NCI-H1930 (cell line): ENCODE measurements around the gene ABHD10.
A peak's percentile ranks its signal among the peaks of the same experiment; 100 is the strongest.

ENCODE experiments used
- DNase-seq, 2 experiments: peaks; one replicate each; lab custom pipeline; 2025; lab: John Stamatoyannopoulos, UW

Gene ABHD10

DNA sequence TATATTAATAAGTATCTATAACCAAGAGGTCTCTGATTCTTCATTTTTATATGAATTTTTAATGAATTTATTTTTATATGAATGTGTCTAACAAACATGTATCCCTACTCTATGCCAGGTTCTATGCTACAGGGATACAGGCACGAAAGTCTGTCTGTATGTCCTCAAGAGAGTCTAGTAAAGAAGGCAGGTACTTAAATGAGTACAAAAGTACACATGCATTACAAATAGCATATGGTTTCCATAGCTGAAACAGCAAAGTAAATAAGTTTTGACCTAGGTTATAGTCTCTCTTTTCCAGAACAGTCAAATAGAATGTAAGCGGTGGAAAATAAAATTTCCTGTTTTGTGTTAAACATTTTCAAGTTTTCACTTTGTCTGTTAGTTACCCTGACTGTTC is 13.3 kb upstream of the ABHD10 start:
- no peak for DNase-seq

DNA sequence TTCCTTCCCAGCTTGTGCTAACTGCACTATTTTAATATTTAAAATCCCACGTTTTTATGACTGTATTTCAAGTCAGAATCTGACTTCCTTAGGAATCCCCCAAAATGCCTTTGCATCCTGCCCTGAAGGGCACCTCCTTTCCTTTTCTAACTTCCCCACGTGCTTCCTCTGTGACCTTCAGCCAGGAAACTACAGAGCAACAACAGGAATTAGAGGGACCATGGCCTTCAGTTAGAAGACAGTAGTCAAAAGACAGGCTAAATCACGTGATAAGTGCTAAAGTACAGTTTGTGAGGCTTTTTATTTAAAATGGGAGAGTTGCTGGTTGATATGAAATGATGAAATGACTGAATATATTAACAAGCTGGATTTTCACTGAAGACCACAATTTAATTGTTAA is 11.8 kb upstream of the ABHD10 start:
- DNase-seq: no peak

DNA sequence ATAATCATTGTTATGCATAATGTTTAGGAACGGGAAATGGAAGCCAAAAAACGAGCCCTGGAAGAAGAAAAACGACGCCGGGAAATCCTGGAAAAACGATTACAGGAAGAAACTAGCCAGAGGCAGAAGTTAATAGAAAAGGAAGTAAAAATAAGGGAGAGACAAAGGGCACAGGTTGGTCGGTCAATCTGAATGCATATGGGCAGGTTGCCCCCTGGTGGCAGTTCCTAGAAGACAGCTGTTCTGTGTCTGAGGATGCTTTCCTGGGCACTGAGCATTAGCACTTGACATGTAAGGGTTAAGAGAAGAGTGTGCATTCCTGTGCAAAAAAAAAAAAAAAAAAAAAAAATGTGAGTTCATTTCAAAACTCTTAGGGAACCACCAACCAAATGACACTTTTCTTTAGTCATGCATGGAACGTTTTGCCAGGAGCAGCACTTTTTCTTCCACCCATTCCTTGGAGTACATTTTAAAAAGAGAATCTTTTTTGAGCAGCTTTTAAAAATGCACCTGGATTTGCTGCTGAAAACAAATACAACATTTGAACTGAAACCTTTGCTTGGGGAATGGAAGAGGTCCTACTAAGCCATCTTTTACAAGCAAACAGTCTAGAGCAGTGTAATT is 11.1 kb upstream of the ABHD10 start:
- DNase-seq: peak; percentile 49 to 77

DNA sequence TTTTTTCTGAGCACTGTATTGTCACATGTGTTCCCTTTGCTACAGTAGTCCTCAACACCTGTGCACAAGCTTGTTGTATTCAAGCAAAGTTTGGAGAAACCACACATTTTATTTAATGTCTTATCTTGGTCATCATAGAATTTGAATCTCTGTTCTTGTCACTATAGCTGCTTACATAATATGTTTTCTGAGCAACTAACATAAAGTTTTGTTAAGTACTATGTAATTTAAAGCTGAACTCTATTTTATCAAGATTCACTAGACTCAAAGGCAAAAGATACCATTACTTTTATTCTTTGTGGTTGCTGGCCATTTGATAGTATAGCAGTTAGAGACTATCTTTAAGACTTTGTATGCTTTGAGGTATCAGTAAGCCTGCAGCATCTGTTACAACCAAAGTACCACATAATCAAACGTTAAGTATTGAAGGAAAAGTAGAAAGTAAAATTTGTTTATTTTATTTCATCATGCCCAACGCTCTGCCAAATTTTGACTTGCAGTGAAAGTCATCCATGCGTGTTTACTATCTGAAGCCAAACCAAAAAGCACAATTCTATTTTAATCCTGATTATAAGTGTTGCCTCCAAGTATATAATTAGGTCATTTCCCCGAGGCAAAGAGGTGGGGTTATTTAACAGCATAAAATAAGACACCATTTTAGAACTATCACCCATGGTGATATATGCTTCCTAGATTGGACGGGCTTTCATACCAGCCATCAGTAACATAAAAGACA is 10.3 kb upstream of the ABHD10 start:
- DNase-seq: no peak

DNA sequence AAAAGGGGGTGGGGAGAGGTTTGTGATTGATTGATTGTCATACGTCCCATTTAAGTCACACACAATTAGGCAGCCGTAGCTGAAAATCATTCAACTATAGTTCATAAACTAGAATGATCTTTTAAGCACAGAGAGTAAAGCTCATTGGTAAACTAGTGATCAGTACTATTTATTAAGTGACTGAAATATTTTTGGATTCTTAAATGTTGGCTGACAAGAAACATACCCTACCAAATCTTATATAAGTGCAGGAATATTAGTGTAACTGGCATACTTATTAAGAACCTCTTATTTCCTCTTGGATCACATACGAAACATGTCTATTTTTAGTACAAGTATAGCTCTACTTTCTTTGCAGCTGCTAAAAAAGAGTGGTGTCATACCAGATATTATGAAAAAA is 8.4 kb upstream of the ABHD10 start:
- DNase-seq: no peak

DNA sequence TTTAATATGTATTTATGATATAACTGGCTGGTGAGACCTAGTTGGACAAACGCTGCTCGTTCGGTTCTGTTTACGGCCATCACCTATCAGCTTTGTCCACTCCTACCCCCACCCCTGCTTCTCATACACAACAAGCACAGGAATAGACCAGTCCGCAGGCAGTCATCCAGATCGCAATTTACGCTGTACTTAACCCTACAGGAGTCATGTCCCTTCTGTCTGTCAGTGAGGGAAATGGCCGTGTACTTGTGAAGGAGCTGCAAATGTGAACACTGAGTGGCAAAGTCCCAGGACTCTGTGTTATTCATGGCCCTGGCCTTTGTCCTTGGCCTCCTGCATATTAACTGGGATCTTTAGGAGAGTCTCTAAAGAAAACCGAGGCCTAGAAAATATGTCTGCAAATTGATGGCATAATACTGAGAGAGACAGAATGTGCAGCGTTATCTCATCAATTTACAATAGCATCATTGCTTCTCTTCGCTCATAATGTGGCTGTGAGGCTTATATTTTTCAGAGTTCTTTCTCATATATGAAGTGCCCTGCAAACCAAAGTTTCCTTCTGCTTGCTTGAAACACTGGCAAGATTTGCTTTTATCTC is 7.2 kb upstream of the ABHD10 start:
- DNase-seq: peak in 1 of 2 experiments; percentile 43

DNA sequence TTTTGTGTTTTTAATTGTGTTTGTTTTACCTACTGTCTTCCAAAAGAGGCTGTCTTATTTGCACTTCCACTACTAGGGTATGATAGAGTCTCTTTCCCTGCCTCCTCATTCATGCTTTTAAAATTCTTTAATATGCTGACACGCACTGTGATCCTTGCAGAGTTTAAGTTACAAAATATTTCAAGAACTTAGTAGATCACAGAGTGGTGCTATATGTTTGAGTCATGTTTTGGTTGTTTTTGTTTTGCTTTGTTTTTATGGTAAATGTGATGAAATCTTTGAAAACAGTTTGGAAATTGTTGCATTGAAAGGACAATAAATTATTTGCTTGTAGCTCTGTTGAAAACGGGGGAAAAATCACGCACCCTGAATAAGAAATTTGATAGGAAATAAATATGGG is 5.9 kb upstream of the ABHD10 start:
- DNase-seq: no peak

DNA sequence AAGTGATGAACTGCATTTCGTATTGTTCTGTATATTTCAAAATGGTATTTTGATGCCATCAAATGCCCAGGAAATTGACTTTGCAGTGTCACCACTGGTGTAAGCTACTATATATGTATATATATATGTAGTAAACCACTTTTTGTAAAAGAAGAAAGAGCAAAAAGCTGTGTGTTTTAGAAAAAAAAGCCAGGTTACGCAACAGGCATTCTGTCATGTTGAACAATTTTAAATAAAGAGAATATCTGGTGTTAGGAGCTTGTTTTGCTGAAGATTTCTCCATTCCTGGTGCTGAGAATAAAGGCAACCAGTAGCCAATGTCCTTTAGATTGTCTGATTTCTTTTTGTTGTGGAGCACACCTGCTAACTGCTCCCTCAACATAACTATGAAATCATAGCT is 3.7 kb upstream of the ABHD10 start:
- DNase-seq: no peak

DNA sequence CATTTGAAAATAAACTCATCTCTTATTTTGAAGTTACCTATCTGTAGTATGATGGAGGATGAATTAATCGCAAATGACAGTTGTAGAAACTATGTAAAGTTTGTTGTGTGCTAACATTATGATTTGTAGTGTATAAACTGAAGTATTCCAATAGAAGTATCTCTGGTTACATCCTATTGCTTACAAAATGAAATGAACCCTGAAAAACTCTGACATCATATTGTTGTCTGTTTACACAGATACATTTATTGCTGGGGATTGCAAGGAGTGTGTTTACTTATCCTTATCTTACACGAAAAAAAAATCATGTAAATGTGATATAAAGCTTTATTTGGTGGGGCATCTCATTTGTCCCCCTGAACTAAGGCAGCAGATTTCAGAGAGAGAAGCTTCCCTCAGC is 2.6 kb upstream of the ABHD10 start:
- peak in 1 of 2 experiments; percentile 68 for DNase-seq

DNA sequence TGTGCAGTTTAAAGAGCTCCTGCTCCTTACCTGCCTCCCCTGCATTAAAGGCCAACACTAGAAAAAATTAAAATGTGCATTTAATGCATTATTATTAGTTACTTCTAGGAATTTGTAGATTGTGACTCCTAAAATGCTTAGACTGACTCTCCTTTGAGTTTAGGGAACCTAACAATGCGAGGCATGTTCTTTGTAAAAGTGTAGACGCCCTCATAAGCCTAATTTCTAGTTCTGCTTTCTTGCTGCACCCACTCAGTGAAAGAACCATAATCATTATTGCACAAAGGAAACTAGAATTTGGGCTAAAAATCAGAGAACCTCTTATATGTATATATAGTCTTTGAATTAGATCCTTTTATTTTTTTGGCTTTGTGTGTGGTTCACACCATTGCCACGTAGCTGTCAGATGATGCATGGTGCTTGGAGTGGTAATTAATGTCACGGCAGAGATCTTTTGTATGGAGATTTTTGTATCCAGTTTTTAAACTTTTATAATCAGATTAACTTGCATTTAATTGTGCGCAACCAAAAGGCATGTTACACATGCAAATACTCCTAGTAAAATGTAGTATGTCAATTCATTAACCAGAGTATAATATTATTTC is 710 bp downstream of the ABHD10 start:
- DNase-seq: no peak

DNA sequence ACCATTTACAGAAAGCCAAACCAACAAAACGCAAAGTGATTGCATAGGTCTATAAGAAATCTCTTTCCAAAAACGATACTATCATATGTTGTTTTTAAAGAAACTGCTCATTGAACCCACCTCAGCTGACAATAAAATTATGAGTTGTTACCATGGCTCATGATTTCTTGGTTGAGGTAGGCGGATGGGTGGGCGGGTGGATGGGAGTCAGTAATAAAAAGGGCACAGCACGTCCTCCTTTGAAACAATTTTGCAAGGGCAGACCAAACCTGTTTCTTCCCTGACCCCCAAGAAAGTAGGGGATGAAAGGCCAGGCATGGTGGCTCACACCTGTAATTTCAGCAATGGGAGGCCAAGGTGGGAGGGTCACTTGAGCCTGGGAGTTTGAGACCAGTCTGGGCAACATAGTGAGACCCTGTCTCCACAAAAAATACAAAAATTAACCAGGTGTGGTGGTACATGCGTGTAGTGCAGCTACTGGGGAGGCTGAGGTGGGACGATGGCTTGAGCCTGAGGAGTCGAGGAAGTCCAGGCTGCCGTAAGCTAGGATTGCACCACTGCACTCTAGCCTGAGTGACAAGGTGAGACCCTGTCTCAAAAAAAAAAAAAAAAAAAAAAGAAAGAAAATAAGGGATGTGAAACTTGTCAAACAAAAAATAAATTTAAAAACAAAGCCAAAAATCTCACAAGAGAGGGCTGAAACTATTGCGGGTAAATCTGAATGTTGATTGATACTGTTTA is 2.1 kb downstream of the ABHD10 start:
- DNase-seq: no peak

DNA sequence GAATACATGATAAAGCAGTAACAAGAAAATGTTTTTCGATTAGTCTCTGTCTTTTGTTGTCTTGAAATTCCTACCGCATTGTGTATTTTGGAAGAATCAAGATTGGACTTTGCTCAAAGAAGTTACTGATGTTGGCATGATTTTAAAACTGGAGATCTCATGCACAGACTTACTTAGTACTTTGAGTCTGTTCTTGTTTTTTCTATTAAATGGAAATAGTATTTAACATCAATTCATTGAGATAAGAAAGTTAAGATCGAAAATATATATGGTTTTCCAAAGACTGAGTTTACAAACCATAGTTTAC is 2.6 kb downstream of the ABHD10 start:
- no peak for DNase-seq

DNA sequence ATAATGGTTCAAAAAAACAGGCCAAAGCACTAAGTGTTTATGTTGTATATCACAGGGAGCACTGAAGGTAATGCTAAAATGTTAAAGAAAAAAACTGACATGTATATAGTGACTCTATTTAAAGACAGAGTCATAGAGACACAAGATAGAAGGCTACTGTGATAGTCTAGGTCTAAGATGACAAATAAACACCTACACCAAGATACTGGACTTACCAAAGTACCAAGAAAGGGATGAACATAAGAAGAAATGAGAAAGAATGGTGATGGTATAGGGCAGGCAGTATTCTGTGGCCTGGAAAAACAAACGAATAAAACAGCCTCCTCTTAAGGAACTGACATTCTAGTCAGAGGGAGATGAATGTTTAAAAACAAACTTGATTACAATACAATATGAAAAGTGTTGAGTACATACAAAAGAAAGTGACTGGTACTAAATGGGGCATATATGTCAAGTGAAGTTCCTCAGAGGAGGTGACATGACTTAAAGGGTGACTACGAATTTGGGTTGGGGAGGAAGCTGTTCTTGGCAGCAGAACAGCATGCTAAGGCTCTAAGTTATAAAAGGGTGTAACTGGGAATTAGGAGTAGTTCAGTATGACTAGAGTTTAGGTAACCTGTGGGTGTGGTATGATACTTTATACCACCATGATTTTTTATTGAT is 5.9 kb downstream of the ABHD10 start:
- no peak for DNase-seq

DNA sequence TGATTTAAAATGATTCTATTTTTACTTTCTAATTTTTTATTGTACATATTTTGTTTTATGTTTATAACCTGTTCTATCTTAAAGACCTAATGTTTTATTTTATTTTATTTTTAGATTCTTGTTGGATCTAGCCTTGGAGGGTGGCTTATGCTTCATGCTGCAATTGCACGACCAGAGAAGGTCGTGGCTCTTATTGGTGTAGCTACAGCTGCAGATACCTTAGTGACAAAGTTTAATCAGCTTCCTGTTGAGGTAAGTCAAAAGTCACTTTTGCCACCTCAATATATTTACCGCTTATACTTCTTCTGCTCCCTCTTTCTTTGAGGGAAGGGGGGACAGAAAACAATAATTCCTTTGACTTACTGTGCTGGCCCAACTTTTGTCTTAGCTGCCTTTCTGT is 8.0 kb downstream of the ABHD10 start:
- no peak for DNase-seq

DNA sequence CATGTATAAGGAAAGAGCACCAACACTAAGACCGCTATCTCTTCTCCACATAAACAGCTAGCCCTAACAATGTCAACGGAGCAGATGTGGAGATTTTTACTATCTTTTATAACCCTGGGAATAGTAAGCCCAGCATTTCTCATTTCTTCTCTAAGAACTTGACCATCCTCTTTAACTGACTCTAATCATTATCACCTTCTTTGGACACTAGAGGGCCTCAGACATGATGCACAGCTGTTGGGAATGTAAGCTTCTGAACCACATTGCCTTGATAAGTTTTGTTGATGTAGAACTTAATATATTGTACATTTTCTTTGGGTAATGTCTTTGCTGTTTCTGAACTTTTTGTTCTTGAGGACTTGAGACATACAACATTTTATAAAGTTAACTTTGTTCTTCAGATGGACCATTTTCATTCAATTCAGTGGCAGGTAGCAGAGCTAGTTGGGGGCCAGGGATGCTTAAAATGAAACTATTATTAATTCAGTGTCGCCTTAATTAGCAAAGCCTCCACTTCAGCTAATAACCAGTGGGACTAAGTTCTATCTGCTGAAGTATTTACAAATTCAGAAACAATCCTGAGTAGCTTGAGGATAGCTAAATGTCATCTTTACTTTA is 10.3 kb downstream of the ABHD10 start:
- DNase-seq: peak; percentile 23 to 39

DNA sequence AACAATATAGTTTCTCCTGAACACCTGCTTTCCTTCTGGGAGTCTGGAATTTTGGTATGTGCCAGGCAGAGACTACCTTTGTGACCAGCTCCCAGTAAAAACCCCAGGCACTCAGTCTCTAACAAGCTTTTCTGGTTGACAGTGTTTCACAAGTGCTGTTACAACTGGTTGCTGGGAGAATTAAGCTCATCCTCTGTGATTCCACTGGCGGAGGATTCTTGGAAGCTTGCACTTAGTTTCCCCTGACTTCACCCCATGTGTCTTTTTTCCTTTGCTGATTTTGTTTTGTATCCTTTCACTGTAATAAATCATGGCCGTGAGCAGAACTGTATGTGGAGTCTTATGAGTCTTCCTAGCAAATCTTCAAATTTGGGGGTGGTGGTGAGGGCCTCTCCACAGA is 14.2 kb downstream of the ABHD10 start:
- DNase-seq: no peak

DNA sequence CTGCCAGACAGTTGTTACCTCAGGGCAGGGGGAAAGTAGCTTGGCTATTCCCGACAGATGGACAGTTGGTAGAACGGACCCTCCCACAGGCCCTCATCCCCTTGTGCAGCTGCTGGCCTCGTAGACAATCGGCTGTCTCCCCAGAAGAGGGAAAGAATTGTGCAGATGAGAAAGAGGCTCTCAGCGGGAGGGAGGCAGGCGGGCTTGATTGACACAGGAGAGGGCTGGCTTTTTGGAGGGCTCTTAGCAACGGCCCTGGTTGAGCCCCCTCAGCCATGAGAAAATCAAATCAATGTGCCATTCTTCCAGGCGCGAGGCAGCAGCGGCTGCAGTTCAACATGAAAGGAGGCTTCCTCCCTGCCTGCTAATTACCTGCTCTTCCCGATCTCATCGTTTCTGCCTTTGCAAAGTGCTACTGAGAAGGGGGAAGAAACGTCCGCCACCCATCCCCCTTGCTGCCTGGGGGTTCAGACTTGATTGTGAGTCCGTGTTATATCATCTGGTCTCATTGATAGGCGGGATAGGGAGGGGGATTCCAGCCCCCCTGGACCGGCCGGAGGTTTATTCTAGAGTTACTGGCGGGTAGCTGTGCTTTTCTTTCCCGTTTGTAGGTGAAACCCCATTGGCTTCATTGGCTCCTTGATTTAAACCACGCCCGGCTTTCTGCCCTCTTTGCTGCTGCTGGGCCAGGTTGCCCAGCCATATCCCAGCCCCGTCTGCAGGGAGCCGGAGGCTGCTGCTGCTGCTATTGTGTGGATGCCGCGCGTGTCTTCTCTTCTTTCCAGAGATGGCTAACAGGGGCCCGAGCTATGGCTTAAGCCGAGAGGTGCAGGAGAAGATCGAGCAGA is 20.0 kb downstream of the ABHD10 start, which contains the start of gene TAGLN3:
TAGLN3 (plus strand) TSS at position 287 of the 848 bp plus-strand sequence; CDS start at position 788, 501 bp downstream.
- peak in 1 of 2 experiments; percentile 31 for DNase-seq

DNA sequence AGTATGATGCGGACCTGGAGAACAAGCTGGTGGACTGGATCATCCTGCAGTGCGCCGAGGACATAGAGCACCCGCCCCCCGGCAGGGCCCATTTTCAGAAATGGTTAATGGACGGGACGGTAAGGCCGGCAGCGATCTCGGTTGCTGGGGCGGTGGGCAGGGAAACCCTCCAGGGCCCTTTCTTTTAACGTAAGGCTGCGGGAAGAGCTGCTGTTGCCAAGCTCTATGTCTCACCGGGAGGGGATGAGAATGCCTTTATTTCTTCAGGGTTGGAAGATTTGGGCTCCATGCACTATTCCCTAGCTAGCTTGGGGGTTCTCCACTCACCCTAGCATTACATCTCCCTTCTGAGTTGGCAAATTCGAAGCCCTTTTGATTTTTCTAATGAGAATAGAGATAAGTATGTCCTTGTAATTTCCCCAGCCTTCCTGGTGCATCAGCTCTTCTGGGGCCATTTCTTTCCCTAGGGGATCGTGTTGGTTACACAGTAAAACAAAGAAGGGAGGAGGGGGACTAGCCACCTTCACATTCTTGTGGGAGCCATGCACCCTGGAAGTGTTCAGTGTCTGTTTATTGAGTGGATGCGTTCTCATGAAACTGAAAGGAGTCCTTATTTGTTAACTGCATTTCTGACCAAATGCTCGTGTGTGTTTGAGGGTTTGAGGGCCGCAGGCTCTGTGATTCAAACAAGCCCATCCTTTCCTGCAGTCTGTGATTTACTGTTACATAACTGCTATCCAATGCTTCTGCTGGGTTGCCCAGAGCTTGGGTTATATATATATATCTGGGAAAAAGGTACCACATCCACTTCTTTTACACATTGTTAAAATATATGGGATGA is 20.9 kb downstream of the ABHD10 start:
- peak in 1 of 2 experiments; percentile 23 for DNase-seq

DNA sequence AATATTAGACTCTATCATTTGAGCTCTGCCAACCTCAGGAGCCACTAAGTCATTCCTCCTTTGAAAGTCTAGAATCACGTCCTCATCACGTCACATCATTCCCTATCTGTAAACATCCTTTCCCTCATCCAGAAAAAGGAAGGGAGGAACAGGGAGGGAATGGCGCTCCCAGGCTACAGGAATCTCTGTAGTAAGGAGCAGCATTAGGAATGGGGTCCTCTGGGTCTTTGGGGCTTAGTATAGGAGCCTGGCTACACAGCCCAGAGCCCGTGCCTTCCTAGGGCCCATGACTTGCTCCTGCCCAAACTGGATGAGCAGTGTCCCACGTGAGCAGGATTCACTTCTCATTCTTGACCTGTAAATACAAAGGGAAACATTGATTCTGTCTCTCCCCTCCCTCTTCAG is 21.5 kb downstream of the ABHD10 start:
- DNase-seq: no peak

DNA sequence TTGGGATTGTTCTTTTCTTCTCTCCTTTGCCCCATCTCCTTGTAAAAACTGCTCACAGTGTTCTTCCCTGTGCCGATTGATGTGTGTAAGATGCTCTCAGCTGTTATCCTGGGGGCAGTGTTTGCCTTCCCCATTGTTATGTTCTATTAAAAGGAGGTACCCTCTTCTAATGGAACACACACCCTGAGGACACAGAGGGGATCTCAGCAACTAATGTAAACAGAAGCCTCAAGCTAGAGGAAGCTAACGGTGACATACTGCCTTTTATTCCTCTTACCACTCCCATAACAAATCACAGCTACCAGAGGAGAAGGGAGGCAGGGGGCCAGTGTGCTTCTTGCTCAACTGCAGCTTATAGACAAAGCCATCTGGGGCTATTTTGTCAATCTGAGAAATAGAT is 22.1 kb downstream of the ABHD10 start:
- DNase-seq: no peak
